KMS-11 (cell line): ENCODE measurements around the gene GYG2.
"Not testable (repeated sequence)": the region's sequence is repeated elsewhere in the genome, so short reads cannot be mapped to it uniquely, and the experiment has no call there.

Source experiments
- H2AFZ ChIP-seq: fragments of 200-600 bp; sonication (generic); 2 replicates; pipeline ENCODE4 v1.6.1; 2016; ENCODE audit warnings: antibody characterized with exemption, mixed run types, low read depth
- H3K27ac ChIP-seq: fragments of 200-600 bp; sonication (generic); 2 replicates; pipeline ENCODE4 v1.6.1; 2016; ENCODE audit warnings: mild to moderate bottlenecking, mixed run types
- H3K27me3 ChIP-seq: fragments of 200-600 bp; sonication (generic); 2 replicates; pipeline ENCODE4 v1.6.1; 2017; ENCODE audit warnings: mild to moderate bottlenecking, low read depth, mixed run types, moderate library complexity; ENCODE audit not compliant: insufficient read depth
- H3K36me3 ChIP-seq: fragments of 200-600 bp; sonication (generic); 2 replicates; pipeline ENCODE4 v1.6.1; 2017; ENCODE audit warnings: mild to moderate bottlenecking, mixed run types; ENCODE audit not compliant: insufficient read depth
- H3K4me1 ChIP-seq: fragments of 200-600 bp; sonication (generic); 2 replicates; pipeline ENCODE4 v1.6.1; 2016; ENCODE audit warnings: mild to moderate bottlenecking, low read depth, mixed run types; ENCODE audit not compliant: poor library complexity, severe bottlenecking
- H3K4me2 ChIP-seq: fragments of 200-600 bp; sonication (generic); 2 replicates; pipeline ENCODE4 v1.7.0; 2016; ENCODE audit warnings: mild to moderate bottlenecking, mixed run types
- H3K4me3 ChIP-seq: fragments of 200-600 bp; sonication (generic); IDR thresholded peaks from 2 replicates; pipeline ENCODE4 v1.6.1; 2017; ENCODE audit warnings: low read depth, low read length, mixed read lengths; ENCODE audit not compliant: insufficient read depth
- H3K79me2 ChIP-seq: fragments of 200-600 bp; sonication (generic); 2 replicates; pipeline ENCODE4 v1.6.1; 2016; ENCODE audit warnings: low read depth, mixed run types; ENCODE audit not compliant: insufficient read depth
- H3K9ac ChIP-seq: fragments of 200-600 bp; sonication (generic); 2 replicates; pipeline ENCODE4 v1.6.1; 2016; ENCODE audit warnings: mild to moderate bottlenecking, mixed run types
- H4K20me1 ChIP-seq: fragments of 200-600 bp; sonication (generic); 2 replicates; pipeline ENCODE4 v1.6.1; 2016; ENCODE audit warnings: mild to moderate bottlenecking, mixed run types; ENCODE audit not compliant: insufficient read depth
- CTCF ChIP-seq: fragments of 200-600 bp; sonication (generic); conservative IDR thresholded peaks from 2 replicates; pipeline ENCODE4 v1.6.1; 2017; ENCODE audit warnings: low read depth, mild to moderate bottlenecking, antibody characterized with exemption, low read length, moderate library complexity, mixed read lengths

The GYG2 gene

GRCh38 chrX:2892816-2893215, 64.1 kb downstream of the GYG2 start:
- Histone ChIP-seq H3K79me2 (no peaks in the 10 kb centered on the region), H3K4me2 (no peak overlapping the region)
- TF ChIP-seq CTCF, result no peak

GRCh38 chrX:2894885-2895292, 66.2 kb downstream of the GYG2 start:
- no peak overlapping the region for H3K9ac ChIP-seq
- H3K36me3 ChIP-seq, result no peaks in the 10 kb centered on the region
- H3K27ac ChIP-seq, result no peak overlapping the region
- H3K4me3 ChIP-seq, result no peak overlapping the region
- H3K4me1 ChIP-seq, result no peaks in the 10 kb centered on the region
- no peaks in the 10 kb centered on the region for H3K27me3 ChIP-seq
- H3K79me2 ChIP-seq, result no peaks in the 10 kb centered on the region
- TF ChIP-seq CTCF, result no peak
- no peak overlapping the region for H2AFZ ChIP-seq
- H4K20me1 ChIP-seq, result no peaks in the 10 kb centered on the region
- no peak overlapping the region for H3K4me2 ChIP-seq

More at GRCh38 chrX:2892816-2893215, 64.1 kb downstream of the GYG2 start:
- no peak overlapping the region for H2AFZ ChIP-seq
- no peak overlapping the region for H3K27ac ChIP-seq
- H3K4me3 ChIP-seq, result no peak overlapping the region
- H3K36me3 ChIP-seq, result no peaks in the 10 kb centered on the region
- H3K27me3 ChIP-seq, result no peaks in the 10 kb centered on the region
- H3K4me1 ChIP-seq, result no peaks in the 10 kb centered on the region
- H4K20me1 ChIP-seq, result no peaks in the 10 kb centered on the region
- no peak overlapping the region for H3K9ac ChIP-seq

- no peak overlapping the region for H3K4me2 ChIP-seq
- H3K27me3 ChIP-seq, result no peaks in the 10 kb centered on the region
- TF ChIP-seq CTCF, result no peak
- H2AFZ ChIP-seq, result no peak overlapping the region
- no peak overlapping the region for H3K9ac ChIP-seq
- H3K36me3 ChIP-seq, result no peaks in the 10 kb centered on the region
- H3K4me1 ChIP-seq, result no peaks in the 10 kb centered on the region
- no peak overlapping the region for H3K4me3 ChIP-seq
- no peaks in the 10 kb centered on the region for H4K20me1 ChIP-seq
- no peaks in the 10 kb centered on the region for H3K79me2 ChIP-seq
- no peak overlapping the region for H3K27ac ChIP-seq
Observed at GRCh38 chrX:2897311-2897689, 68.6 kb downstream of the GYG2 start.

- H3K4me3 ChIP-seq, H3K4me2 ChIP-seq, H3K9ac ChIP-seq: not testable (repeated sequence)
Observed at GRCh38 chrX:2897690-2898623, 69.2 kb downstream of the GYG2 start.

GRCh38 chrX:2898846-2899512, 70.2 kb downstream of the GYG2 start:
- TF ChIP-seq CTCF, result no peak
- H3K79me2 ChIP-seq, result no peaks in the 10 kb centered on the region
- no peak overlapping the region for H3K4me2 ChIP-seq
- H3K36me3 ChIP-seq, result no peaks in the 10 kb centered on the region
- H3K4me3 ChIP-seq, result no peak overlapping the region
- no peaks in the 10 kb centered on the region for H3K27me3 ChIP-seq
- no peak overlapping the region for H3K27ac ChIP-seq
- H2AFZ ChIP-seq, result no peak overlapping the region
- H3K9ac ChIP-seq, result no peak overlapping the region
- no peaks in the 10 kb centered on the region for H4K20me1 ChIP-seq
- no peaks in the 10 kb centered on the region for H3K4me1 ChIP-seq

More at GRCh38 chrX:2897690-2898623, 69.2 kb downstream of the GYG2 start:
- not testable (repeated sequence) for H4K20me1 ChIP-seq, H3K36me3 ChIP-seq, H2AFZ ChIP-seq, H3K27me3 ChIP-seq, H3K4me1 ChIP-seq, H3K79me2 ChIP-seq, H3K27ac ChIP-seq
